ENCODE data around the gene SLC44A3.
A peak's percentile ranks its signal among the peaks of the same experiment; 100 is the strongest.
"Not testable (repeated sequence)": the region's sequence is repeated elsewhere in the genome, so short reads cannot be mapped to it uniquely, and the experiment has no call there.

Gene SLC44A3

DNA sequence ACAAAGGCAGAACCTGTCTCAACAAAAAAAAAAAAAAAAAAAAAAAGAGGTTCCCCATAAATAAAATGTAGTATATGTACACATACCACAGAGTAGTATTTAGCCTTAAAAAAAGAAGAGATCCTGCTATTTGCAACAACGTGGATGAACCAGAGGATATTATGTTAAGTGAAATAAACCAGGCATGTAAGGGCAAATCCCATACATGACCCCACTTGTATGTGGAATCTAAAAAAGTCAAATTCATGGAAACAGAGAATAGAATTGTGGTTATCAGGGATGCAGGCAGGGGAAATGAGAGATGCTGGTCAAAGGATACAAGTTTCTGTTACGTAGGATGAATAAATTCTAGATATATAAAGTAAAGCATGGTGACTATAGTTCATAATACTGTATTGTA is 16.7 kb downstream of the SLC44A3 start:
- no peak for DNase-seq (ENCODE audit: low read depth)

DNA sequence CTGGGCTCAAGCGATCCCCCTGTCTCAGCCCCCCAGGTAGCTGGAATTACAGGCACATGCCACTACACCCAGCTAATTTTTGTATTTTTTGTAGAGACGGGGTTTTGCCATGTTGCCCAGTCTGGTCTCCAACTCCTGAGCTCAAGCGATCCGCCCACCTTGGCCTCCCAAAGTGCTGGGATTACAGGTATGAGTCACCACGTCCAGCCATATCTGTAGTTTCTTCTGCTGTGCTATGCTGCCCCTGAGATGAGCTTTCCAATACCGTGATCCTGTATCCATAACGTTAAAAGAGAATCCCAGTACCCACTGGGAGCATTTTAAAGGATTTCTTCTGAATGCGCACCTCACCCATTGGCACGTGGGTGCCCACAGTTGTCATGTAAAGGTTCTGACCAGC is 20.2 kb downstream of the SLC44A3 start:
- DNase-seq (ENCODE audit: low read depth): not testable (repeated sequence)

DNA sequence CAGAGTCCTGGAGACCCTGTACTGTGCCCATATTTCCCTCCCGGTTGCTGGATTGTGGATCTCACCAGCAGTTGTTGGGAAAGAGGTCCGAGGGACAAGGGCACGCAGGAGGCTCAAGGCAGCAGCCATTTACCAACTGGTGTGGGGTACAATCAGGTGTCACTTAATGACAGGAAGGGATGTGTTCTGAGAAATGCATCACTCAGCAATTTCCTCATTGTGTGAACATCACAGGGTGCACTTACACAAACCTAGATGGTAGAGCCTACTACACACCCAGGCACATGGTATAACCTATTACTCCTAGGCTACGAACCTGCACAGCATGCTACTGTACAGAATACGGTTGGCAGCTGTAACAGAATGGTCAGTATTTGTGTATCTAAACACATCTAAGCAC is 20.7 kb downstream of the SLC44A3 start:
- DNase-seq (ENCODE audit: low read depth): no peak

GRCh38 chr1:94843430-94843829 is 23.3 kb downstream of the SLC44A3 start:
- DNase-seq (ENCODE audit: low read depth): no peak

DNA sequence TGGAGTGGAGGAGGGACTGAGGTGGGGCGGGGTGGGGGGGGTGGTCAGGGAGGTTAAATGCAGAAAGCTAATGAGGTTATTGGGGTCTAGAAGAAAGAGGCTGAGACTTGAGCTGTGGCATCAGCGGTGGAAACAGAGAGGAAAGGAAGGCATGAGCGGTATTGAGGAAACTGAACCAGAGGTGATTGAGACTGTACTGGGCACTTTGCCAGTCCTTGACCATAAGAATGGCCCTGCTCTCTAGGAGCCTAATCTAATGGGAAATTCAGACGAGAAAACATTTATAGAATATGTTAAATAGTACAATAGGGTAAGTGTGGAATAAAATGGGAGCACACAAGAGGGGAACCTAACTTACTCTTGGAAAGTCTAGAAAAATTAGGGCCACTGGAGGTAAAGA is 23.7 kb downstream of the SLC44A3 start:
- no peak for DNase-seq (ENCODE audit: low read depth)

DNA sequence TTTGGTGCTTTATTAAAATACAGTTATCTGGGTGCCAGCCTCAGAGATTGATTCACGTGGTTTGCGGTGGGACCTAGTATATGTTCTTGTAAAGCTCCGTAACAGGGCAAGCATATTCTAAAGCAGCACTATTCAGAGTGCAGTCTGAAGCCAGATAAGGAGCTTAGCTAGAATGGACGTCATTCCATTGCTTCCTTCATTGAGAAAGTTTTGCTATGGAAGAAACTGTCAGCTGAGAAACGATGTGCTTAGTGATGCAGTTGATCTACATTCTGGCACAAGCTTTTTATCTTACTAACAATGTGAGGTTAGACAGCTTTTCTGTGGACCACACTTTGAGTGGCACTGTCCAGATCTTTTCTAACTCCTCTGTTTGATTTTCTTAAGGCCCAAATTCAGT is 26.2 kb downstream of the SLC44A3 start:
- DNase-seq (ENCODE audit: low read depth): no peak

DNA sequence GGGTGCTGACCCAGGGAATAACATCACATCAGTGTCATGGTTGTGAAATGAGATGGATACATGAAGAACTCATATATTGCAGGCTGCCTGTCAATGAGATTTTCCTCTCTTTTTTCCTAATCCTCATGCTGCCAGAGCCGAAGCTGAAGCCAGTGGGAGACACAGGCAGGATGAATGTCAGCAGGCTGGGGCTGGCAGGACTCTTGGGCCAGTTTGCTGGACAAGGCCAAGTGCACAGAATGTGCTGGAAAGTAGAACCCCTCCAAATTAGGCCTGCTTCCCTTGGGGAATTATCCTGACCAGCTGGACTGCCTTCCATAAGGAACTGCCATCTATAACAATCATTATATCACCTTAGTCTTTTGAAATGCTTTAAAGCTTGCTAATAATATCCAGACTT is 31.4 kb downstream of the SLC44A3 start:
- no peak for DNase-seq (ENCODE audit: low read depth)

- no peak for DNase-seq (ENCODE audit: low read depth)
Measured at GRCh38 chr1:94852788-94853187, 32.6 kb downstream of the SLC44A3 start.

GRCh38 chr1:94854458-94855306 is 34.5 kb downstream of the SLC44A3 start:
- DNase-seq (ENCODE audit: low read depth): peak; percentile 82

GRCh38 chr1:94855307-94855700 is 35.1 kb downstream of the SLC44A3 start:
- DNase-seq (ENCODE audit: low read depth): no peak

DNA sequence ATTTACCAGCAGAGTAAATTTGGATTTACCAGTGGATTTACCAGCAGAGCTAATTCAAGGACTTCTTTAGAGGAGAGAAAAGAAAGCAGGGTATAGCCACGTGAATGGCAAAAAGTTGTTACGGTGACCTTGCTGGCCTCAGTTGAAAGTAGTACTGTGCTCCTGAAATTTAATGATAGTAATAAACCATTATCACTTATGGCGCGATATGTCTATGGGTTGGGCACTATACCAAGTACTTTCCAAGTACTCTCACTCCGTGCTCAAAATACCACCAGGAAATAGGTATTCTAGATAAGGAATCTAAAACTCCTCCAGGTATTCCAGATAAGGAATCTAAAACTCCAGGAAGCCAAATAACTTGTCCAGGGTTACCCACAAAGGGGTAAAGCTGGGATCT is 35.8 kb downstream of the SLC44A3 start:
- no peak for DNase-seq (ENCODE audit: low read depth)

- no peak for DNase-seq (ENCODE audit: low read depth)
Measured at GRCh38 chr1:94856868-94857267, 36.7 kb downstream of the SLC44A3 start.

- DNase-seq (ENCODE audit: low read depth): peak; percentile 30
Measured at GRCh38 chr1:94858276-94858675, 38.1 kb downstream of the SLC44A3 start.

- DNase-seq (ENCODE audit: low read depth): no peak
Measured at GRCh38 chr1:94859174-94859573, 39.0 kb downstream of the SLC44A3 start.

GRCh38 chr1:94862718-94863117 is 42.6 kb downstream of the SLC44A3 start:
- DNase-seq (ENCODE audit: low read depth): no peak

DNA sequence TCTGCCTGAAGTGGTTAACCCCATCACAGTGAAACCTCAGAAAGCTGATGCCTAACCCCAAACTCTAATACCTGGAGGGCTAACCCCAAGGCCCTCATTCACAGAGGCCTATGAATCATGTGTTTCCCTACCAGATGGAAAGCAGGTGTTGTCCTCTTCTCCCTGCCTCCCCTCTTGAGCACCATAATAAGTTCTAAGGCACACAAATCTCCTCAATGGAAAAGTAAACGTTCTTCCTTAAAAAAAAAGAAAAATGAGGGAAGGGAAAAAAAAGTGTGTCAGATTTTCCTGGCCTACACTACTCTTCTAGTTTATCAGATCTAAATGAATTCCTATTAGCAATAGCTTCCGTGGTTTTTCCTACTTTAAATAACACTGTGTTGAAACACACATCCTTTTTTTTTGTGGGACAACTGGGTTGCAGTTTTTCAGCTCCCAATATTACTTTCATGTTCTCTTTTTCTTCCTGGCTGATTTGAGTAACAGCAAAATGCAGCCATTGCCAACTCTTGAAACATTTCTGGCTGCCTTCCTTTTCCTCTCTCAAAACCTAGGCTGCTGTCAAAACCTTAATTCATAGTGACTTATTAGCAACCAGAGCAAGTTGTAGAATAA is 43.2 kb downstream of the SLC44A3 start:
- DNase-seq (ENCODE audit: low read depth): peak; percentile 83

DNA sequence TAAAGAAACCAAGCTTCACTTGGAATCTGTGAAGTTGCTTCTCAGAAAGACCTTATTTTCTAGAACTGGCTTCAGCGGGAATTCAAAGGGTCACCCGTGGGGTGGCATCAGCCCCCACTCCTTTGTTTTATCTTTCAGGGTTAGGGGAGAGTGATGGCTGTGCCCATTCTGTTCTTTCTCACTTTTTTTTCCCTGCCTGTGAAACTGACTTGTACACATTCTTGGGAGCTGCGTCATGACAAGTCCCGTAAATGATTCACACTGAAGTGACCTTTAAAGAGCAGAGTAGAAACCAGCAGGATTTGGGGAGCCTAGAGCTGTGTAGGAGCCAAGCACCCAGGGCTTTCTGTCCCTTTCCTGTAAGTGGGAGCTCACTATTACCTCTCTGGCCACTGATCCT is 43.8 kb downstream of the SLC44A3 start:
- DNase-seq (ENCODE audit: low read depth): peak; percentile 89

GRCh38 chr1:94864821-94865220 is 44.7 kb downstream of the SLC44A3 start:
- peak; percentile 46 for DNase-seq (ENCODE audit: low read depth)

DNA sequence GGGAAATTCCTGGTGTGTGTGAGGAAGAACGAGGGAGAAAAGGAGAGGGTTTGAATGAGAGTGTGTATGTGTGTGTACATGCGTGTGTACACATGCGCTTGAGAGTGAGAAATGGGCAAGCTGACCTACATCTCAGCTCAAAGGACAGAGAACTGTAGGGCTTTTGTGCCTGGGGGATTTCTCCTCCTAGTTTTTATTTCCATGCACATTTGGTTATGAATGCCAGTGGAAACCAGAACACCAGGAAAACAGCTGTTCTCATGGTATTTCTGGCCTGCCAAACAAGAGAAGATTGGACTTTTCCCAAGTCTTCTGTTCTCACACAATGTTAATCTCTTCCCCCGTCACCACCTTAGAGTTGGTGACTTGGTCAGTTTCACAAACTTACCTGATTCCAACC is 45.2 kb downstream of the SLC44A3 start:
- DNase-seq (ENCODE audit: low read depth): peak; percentile 75

DNA sequence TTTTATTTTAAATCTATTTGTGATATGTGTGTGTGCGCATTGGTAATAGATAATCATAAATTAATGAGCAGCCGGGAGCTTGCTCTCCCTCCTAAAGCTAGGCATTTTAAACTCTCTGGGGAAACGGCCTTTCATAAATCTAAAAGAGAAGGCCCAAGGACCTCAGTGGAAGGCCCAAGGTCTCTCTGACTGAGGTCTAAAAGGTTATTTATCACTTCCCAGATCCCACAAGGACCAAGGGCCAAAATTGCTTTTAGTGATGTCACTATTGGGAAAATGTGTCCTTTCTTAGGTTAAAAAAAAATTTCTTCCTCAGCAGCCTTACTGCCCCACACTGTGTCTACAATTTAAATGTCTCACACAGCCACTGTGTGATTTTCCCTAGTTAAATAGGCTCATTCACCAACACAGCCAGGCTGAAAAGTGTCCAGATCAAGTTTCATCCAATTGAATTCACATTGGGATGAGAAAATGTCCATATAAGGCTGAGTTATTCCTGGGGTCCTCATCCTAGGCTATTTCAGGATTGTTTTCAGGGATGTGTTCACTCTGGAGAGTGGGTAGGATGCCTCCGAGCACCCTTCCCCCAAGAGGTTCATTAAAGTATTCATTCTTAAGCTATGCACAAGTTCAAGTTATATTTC is 46.1 kb downstream of the SLC44A3 start:
- no peak for DNase-seq (ENCODE audit: low read depth)

GRCh38 chr1:94871031-94871430 is 50.9 kb downstream of the SLC44A3 start:
- no peak for DNase-seq (ENCODE audit: low read depth)

DNA sequence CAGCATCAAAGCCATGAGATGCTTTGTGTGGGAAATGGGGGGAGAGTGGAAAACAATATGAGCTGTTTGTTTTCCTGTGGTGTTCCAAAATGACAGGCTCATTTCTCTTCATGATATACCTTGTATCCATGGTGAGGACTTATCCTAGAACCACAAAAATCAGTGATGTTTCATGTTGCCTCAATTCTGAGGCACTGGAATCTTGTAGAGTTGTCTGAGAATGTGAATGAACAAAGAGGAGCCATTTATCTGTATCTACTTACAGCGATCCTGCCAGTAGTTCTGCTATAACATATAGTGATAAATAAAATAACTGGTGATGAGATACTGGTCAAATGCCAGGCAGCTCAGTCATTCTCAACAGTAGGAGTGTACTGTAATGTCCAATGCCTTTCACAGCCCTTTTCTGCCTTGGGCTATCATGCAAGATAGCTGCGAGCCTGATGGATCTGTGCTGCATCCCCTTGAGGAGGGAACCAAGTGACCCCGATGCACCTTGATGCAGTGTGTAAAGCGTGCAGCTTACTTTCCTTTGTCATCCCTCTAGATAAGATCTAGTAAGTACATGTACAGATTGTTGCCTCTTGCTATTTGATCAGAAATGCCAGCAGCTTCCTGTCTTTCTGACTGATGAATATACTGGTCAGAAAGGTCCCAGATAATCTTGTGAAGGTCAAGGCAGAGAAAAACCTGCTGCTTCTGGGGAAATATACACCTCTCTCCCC is 52.8 kb downstream of the SLC44A3 start:
- DNase-seq (ENCODE audit: low read depth): no peak

Measured in fibroblast of gingiva (primary cell).